PFSK-1 (cell line): ENCODE results near the gene OSBPL10.

Experiments
- FOXP2 ChIP-seq: optimal IDR thresholded peaks from 2 replicates; pipeline ENCODE3; 2011; ENCODE audit warnings: borderline replicate concordance, control low read depth, inconsistent platforms; ENCODE audit not compliant: insufficient read depth; ENCODE audit errors: extremely low read length, extremely low read depth
- POLR2AphosphoS5 ChIP-seq: IDR thresholded peaks from 2 replicates; pipeline ENCODE4 v1.6.1; 2012; ENCODE audit warnings: low read depth, mild to moderate bottlenecking, control low read depth, low read length, moderate library complexity
- REST ChIP-seq, 2 experiments: IDR thresholded peaks; 2 replicates each; pipeline versions ENCODE4 v1.6.1 to v1.8.0; 2011 to 2012; ENCODE audit warnings: low read depth in 2 of 2, low read length in 2 of 2, control low read depth in 1 of 2, inconsistent platforms in 1 of 2, mild to moderate bottlenecking in 1 of 2, moderate library complexity in 1 of 2; ENCODE audit not compliant: insufficient read depth in 1 of 2
- SIN3A ChIP-seq: IDR thresholded peaks from 2 replicates; pipeline ENCODE4 v1.6.1; 2012; ENCODE audit warnings: mild to moderate bottlenecking, low read length, moderate library complexity, borderline replicate concordance; ENCODE audit not compliant: insufficient read depth
- TAF1 ChIP-seq: IDR thresholded peaks from 2 replicates; pipeline ENCODE4 v1.6.1; 2012; ENCODE audit warnings: low read length, control low read depth, borderline replicate concordance; ENCODE audit not compliant: insufficient read depth

Gene OSBPL10

DNA sequence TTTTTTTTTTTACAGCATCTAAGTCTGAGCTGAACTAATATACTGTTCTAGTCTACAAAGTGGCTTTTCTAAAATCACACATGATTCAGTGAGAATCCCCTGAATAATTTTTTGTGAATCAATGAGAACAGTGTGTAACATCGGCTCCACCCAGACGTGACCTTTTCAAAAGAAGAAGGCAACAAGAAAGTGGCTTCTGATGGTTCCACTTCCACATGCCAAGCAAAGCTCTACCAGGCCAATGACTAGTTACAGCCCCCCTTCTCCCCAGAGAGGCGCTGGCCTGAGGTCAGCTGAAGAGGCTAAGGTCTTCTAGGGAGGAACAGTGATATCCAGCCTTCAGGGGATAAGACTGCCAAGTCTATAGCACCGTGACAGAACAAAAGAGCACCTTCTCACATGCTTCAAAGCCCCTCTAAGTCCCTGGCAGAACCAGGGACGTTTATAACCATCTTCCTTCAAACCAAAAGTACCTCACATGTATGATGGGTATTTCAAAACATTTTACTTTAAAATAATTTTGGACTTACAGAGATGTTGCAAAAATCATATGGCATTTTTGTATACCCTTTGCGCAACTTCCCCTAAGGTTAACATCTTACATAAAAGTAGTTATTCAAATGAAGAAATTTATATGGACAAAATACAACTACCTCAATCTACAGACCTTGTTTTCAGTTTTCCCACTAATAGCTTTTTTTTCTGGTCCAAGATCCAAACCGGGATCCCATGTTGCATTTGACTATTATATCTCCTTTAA lies 177.9 kb downstream of the OSBPL10 start:
- TF ChIP-seq SIN3A, result no peak
- no peak for TF ChIP-seq TAF1
- TF ChIP-seq FOXP2, result no peak
- no peak for TF ChIP-seq POLR2AphosphoS5
- no peak for TF ChIP-seq REST (IDR thresholded peaks at IDR 0.05; ENCODE audit: insufficient read depth in 1 of 2, low read depth in 2 of 2, low read length in 2 of 2)

DNA sequence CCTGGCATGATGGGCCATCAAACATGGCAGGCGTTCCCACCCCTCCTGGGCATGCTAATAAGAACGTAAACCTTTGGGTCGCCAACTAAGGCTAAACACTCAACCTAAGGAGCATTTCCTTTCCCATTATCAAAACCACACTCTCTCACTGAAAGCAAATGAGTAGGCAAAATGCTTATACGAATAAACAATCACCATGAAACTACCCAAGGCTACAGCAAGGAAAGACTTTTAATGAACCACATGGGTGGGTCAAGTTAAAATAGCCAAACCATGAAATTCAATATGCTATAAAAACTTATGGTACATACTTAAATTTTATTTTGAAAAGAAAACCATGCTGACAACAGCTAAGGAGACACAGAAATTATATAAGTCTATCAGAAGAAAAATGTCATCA lies 180.6 kb downstream of the OSBPL10 start:
- no peak for TF ChIP-seq SIN3A
- no peak for TF ChIP-seq REST (IDR thresholded peaks at IDR 0.05; ENCODE audit: insufficient read depth in 1 of 2, low read depth in 2 of 2, low read length in 2 of 2)
- no peak for TF ChIP-seq FOXP2
- TF ChIP-seq POLR2AphosphoS5, result no peak
- no peak for TF ChIP-seq TAF1

DNA sequence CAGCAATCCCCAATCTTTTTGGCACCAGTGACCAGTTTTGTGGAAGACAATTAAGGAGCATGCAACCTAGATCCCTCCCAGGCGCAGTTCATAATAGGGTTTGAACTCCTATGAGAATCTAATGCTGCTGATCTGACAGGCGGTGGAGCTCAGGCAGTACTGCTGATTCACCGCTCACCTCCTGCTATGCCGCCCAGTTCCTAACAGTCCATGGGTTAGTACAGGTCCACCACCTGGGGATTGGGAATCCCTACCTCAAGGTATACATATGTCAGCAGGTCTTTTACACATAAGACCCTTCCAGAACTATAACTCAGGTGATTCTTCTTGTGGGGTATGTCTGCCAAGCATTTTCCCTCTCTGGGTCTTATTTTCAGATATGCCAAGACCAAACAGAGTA lies 182.2 kb downstream of the OSBPL10 start:
- TF ChIP-seq TAF1 (no peak), SIN3A (no peak), REST (IDR thresholded peaks at IDR 0.05; ENCODE audit: insufficient read depth in 1 of 2, low read depth in 2 of 2, low read length in 2 of 2) (no peak), FOXP2 (no peak), POLR2AphosphoS5 (no peak)

DNA sequence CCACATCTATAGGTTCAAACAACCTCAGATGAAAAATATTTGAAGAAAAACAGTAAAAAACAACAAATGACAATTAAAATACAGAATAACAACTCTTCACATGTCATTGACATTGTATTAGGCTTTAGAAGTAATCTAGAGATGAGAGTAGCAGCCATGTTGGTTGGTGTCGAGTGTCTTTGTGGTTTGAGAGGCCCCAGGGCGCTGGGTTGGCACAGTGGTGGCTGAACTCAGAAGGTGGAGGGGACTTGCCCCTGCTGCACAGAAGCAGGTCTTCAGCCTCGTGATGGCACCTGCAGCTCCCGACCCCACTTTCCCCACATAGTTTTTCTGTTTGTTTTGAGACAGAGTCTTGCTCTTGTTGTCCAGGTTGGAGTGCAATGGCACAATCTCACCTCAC lies 187.2 kb downstream of the OSBPL10 start:
- TF ChIP-seq POLR2AphosphoS5 (no peak), SIN3A (no peak), FOXP2 (no peak), REST (IDR thresholded peaks at IDR 0.05; ENCODE audit: insufficient read depth in 1 of 2, low read depth in 2 of 2, low read length in 2 of 2) (no peak), TAF1 (no peak)

GRCh38 chr3:31791090-31791430 lies 190.0 kb downstream of the OSBPL10 start:
- TF ChIP-seq FOXP2, result no peak
- no peak for TF ChIP-seq SIN3A
- TF ChIP-seq POLR2AphosphoS5, result no peak
- no peak for TF ChIP-seq REST (IDR thresholded peaks at IDR 0.05; ENCODE audit: insufficient read depth in 1 of 2, low read depth in 2 of 2, low read length in 2 of 2)
- TF ChIP-seq TAF1, result no peak
